ENCODE measurements around the gene ENPP6. TPM values are rescaled to one million over a fixed set of nuclear protein-coding genes. Genes with fewer than 3 reads are reported as not detected.

The ENPP6 gene
- total RNA-seq, 1 donor from 2014 or later = 0.41 TPM

GRCh38 chr4:184255871-184256642 is 38.4 kb upstream of the ENPP6 start:
- no peak for DNase-seq (ENCODE audit: low spot score)
- Mint-ChIP-seq H3K4me3 (ENCODE audit: unreplicated experiment) (no peak overlapping the region), H3K27ac (ENCODE audit: unreplicated experiment) (peak overlapping the region; percentile 52), H3K27me3 (ENCODE audit: unreplicated experiment) (peaks cover 3% of the 10 kb centered on the region), H3K36me3 (ENCODE audit: low read depth, unreplicated experiment) (no peaks in the 10 kb centered on the region), H3K9me3 (ENCODE audit: unreplicated experiment) (no peaks in the 10 kb centered on the region), H3K4me1 (ENCODE audit: unreplicated experiment) (peaks cover 5% of the 10 kb centered on the region)
- TF ChIP-seq CTCF (IDR thresholded peaks at IDR 0.05; ENCODE audit: unreplicated experiment) = no peak

- peaks cover 5% of the 10 kb centered on the region for H3K4me1 Mint-ChIP-seq (ENCODE audit: unreplicated experiment)
- H3K27ac Mint-ChIP-seq (ENCODE audit: unreplicated experiment) = no peak overlapping the region
- no peaks in the 10 kb centered on the region for H3K36me3 Mint-ChIP-seq (ENCODE audit: low read depth, unreplicated experiment)
- no peak for TF ChIP-seq CTCF (IDR thresholded peaks at IDR 0.05; ENCODE audit: unreplicated experiment)
- no peak overlapping the region for H3K4me3 Mint-ChIP-seq (ENCODE audit: unreplicated experiment)
- peaks cover 3% of the 10 kb centered on the region for H3K27me3 Mint-ChIP-seq (ENCODE audit: unreplicated experiment)
- no peaks in the 10 kb centered on the region for H3K9me3 Mint-ChIP-seq (ENCODE audit: unreplicated experiment)
- DNase-seq (ENCODE audit: low spot score) = no peak
Observed at GRCh38 chr4:184255361-184255760, 37.7 kb upstream of the ENPP6 start.

- no peaks in the 10 kb centered on the region for H3K36me3 Mint-ChIP-seq (ENCODE audit: low read depth, unreplicated experiment)
- no peak for TF ChIP-seq CTCF (IDR thresholded peaks at IDR 0.05; ENCODE audit: unreplicated experiment)
- no peaks in the 10 kb centered on the region for H3K9me3 Mint-ChIP-seq (ENCODE audit: unreplicated experiment)
- H3K4me1 Mint-ChIP-seq (ENCODE audit: unreplicated experiment) = peaks cover 5% of the 10 kb centered on the region
- DNase-seq (ENCODE audit: low spot score) = no peak
- no peak overlapping the region for H3K4me3 Mint-ChIP-seq (ENCODE audit: unreplicated experiment)
- no peak overlapping the region for H3K27ac Mint-ChIP-seq (ENCODE audit: unreplicated experiment)
- peaks cover 3% of the 10 kb centered on the region for H3K27me3 Mint-ChIP-seq (ENCODE audit: unreplicated experiment)
Observed at GRCh38 chr4:184253072-184253420, 35.4 kb upstream of the ENPP6 start.

- DNase-seq (ENCODE audit: low spot score) = no peak
- no peaks in the 10 kb centered on the region for H3K9me3 Mint-ChIP-seq (ENCODE audit: unreplicated experiment)
- H3K4me3 Mint-ChIP-seq (ENCODE audit: unreplicated experiment) = no peak overlapping the region
- H3K4me1 Mint-ChIP-seq (ENCODE audit: unreplicated experiment) = peaks cover 5% of the 10 kb centered on the region
- no peaks in the 10 kb centered on the region for H3K36me3 Mint-ChIP-seq (ENCODE audit: low read depth, unreplicated experiment)
- H3K27me3 Mint-ChIP-seq (ENCODE audit: unreplicated experiment) = peaks cover 3% of the 10 kb centered on the region
- no peak overlapping the region for H3K27ac Mint-ChIP-seq (ENCODE audit: unreplicated experiment)
- TF ChIP-seq CTCF (IDR thresholded peaks at IDR 0.05; ENCODE audit: unreplicated experiment) = no peak
Observed at GRCh38 chr4:184252136-184253071, 34.7 kb upstream of the ENPP6 start.

- no peak for TF ChIP-seq CTCF (IDR thresholded peaks at IDR 0.05; ENCODE audit: unreplicated experiment)
- no peak overlapping the region for H3K27ac Mint-ChIP-seq (ENCODE audit: unreplicated experiment)
- H3K4me3 Mint-ChIP-seq (ENCODE audit: unreplicated experiment) = no peak overlapping the region
- peaks cover 5% of the 10 kb centered on the region for H3K4me1 Mint-ChIP-seq (ENCODE audit: unreplicated experiment)
- no peak for DNase-seq (ENCODE audit: low spot score)
- H3K36me3 Mint-ChIP-seq (ENCODE audit: low read depth, unreplicated experiment) = no peaks in the 10 kb centered on the region
- H3K27me3 Mint-ChIP-seq (ENCODE audit: unreplicated experiment) = peaks cover 3% of the 10 kb centered on the region
- H3K9me3 Mint-ChIP-seq (ENCODE audit: unreplicated experiment) = no peaks in the 10 kb centered on the region
Observed at GRCh38 chr4:184251670-184251980, 34.0 kb upstream of the ENPP6 start.
